Sigmoid colon (tissue), 3 donors: ENCODE measurements around the gene ARHGEF28.

Experiments used
- CTCF ChIP-seq, 4 experiments: fragments of 450-650 bp in 3 of 4; fragments of 200-600 bp in 1 of 4; IDR thresholded peaks; one replicate each; pipeline ENCODE4 v1.5.1; 2016 to 2019; ENCODE audit warnings: antibody characterized with exemption in 4 of 4, mild to moderate bottlenecking in 3 of 4, moderate library complexity in 2 of 4
- POLR2A ChIP-seq, 2 donors: fragments of 450-650 bp; IDR thresholded peaks; one replicate each; pipeline ENCODE4 v1.6.1; 2016; ENCODE audit warnings: antibody characterized with exemption in 2 of 2, mild to moderate bottlenecking in 2 of 2, moderate library complexity in 2 of 2

DNA sequence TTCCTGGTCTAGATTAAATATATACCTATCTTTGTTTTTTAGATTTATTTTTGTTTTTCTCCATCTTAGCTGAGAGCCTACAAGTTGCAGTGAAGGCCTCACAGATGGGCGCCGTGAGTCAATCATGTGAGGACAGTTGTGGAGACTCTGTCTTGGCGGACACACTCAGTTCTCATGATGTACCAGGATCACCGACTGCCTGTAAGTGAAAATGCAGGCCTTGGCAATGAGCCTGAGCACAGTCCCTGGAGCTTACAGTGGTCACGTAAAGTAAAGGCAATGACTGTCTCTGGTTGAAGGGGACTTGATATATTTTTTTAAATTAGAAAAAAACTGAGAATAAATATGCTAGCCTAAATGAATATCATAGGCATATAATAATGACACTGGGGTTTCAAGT is 271.9 kb downstream of the ARHGEF28 start:
- TF ChIP-seq CTCF (IDR thresholded peaks at IDR 0.05) (no peak), POLR2A (IDR thresholded peaks at IDR 0.05) (no peak)
